ENCODE measurements around the gene CCT4. TPM values are rescaled to one million over a fixed set of nuclear protein-coding genes. Genes with fewer than 3 reads are reported as not detected.
"Not testable (repeated sequence)": the region's sequence is repeated elsewhere in the genome, so short reads cannot be mapped to it uniquely, and the experiment has no call there.

CCT4 gene
- total RNA-seq, 2 experiments from 2014 or later, result 388 to 390 TPM

- H3K4me1 Mint-ChIP-seq (ENCODE audit: low read depth), result peaks cover 3% of the 10 kb centered on the region
- ATAC-seq, result no peak
- H3K27me3 Mint-ChIP-seq, result no peaks in the 10 kb centered on the region
- H3K27ac Mint-ChIP-seq, result no peak overlapping the region
- H3K36me3 Mint-ChIP-seq (ENCODE audit: low read depth), result no peaks in the 10 kb centered on the region
- H3K4me3 Mint-ChIP-seq, result no peak overlapping the region
- H3K9me3 Mint-ChIP-seq, result no peaks in the 10 kb centered on the region
- no peak for DNase-seq
- intact Hi-C loops (cut with micrococcal nuclease), result no loop called here
- POLR2A ChIA-PET, result no interaction called here
- CTCF ChIA-PET, result interaction anchor here (1.1 kb wide), 1 partner anchor 17 kb away, joined by 3 read pairs; no protein-coding TSS in a partner anchor
- TF ChIP-seq CTCF (IDR thresholded peaks at IDR 0.05), result no peak
Measured at GRCh38 chr2:61900281-61900680, 11.8 kb upstream of the CCT4 start.

- Mint-ChIP-seq H3K4me1 (ENCODE audit: low read depth) (no peaks in the 10 kb centered on the region), H3K9me3 (no peaks in the 10 kb centered on the region), H3K4me3 (no peak overlapping the region), H3K27ac (no peak overlapping the region), H3K36me3 (ENCODE audit: low read depth) (no peaks in the 10 kb centered on the region), H3K27me3 (no peaks in the 10 kb centered on the region)
- intact Hi-C loops (cut with micrococcal nuclease), result no loop called here
- ATAC-seq (no peak), DNase-seq (peak; percentile 36)
- TF ChIP-seq CTCF (IDR thresholded peaks at IDR 0.05), result peak; percentile 20
- ChIA-PET POLR2A (interaction anchor here (0.7 to 0.8 kb wide), 2 partner anchors 12 to 25 kb away, joined by 3 to 4 read pairs; no protein-coding TSS in a partner anchor), CTCF (interaction anchor here (1.1 kb wide), 1 partner anchor 11 kb away, joined by 3 read pairs; no protein-coding TSS in a partner anchor)
Measured at GRCh38 chr2:61898810-61899209, 10.4 kb upstream of the CCT4 start.

GRCh38 chr2:61887717-61888266 lies 664 bp downstream of the CCT4 start:
- ChIA-PET POLR2A (interaction anchor here (0.5 to 3.2 kb wide), 7 partner anchors 10 to 49 kb away, joined by 3 to 14 read pairs (median 4); no protein-coding TSS in a partner anchor), CTCF (no interaction called here)
- H3K4me3 Mint-ChIP-seq, result peak overlapping the region; percentile 99
- no peak for TF ChIP-seq CTCF (IDR thresholded peaks at IDR 0.05)
- peak; percentile 21 for DNase-seq
- peak overlapping the region; percentile 99 for H3K27ac Mint-ChIP-seq
- no peaks in the 10 kb centered on the region for H3K9me3 Mint-ChIP-seq
- ATAC-seq, result no peak
- H3K36me3 Mint-ChIP-seq (ENCODE audit: low read depth), result peaks cover 37% of the 10 kb centered on the region
- peaks cover 31% of the 10 kb centered on the region for H3K4me1 Mint-ChIP-seq (ENCODE audit: low read depth)
- no peaks in the 10 kb centered on the region for H3K27me3 Mint-ChIP-seq
- intact Hi-C loops (cut with micrococcal nuclease), result no loop called here

DNA sequence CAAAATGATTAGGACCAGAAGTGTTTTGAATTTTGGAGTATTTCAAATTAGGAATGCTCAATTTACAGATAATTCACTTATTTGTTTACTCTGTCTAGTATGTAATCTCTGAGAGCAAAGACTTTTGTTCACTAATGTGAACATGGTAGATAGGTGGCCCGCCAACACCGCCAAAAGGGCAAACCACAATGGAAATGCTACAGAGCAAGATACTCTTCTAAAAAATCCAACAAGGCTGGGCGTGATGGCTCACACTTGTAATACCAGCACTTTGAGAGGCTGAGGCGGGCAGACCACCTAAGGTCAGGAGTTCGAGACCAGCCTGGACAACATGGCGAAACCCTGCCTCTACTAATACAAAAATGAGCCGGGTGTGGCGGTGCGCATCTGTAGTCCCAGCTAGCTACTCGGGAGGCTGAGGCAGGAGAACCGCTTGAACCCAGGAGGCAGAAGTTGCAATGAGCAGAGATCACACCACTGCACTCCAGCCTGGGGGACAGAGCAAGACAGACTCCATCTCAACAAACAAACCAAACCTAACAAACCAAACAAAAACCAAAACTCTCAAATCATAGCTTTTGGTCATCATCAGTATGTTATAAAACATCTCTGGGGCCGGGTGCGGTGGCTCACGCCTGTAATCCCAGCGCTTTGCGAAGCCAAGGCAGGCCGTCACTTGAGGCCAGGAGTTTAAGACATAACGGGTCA lies 2.4 kb downstream of the CCT4 start:
- DNase-seq (peak; percentile 59), ATAC-seq (no peak)
- H3K36me3 Mint-ChIP-seq (ENCODE audit: low read depth), result peaks cover 45% of the 10 kb centered on the region
- POLR2A ChIA-PET, result interaction anchor here (1.2 to 3.2 kb wide), 6 partner anchors 8 to 33 kb away, joined by 3 to 14 read pairs (median 7); partner anchors contain the start of gene FAM161A
- H3K9me3 Mint-ChIP-seq, result no peaks in the 10 kb centered on the region
- intact Hi-C loops (cut with micrococcal nuclease), result no loop called here
- H3K27ac Mint-ChIP-seq, result peak overlapping the region; percentile 99
- H3K4me1 Mint-ChIP-seq (ENCODE audit: low read depth), result peaks cover 31% of the 10 kb centered on the region
- no peak for TF ChIP-seq CTCF (IDR thresholded peaks at IDR 0.05)
- H3K4me3 Mint-ChIP-seq, result peak overlapping the region; percentile 99
- H3K27me3 Mint-ChIP-seq, result no peaks in the 10 kb centered on the region
- CTCF ChIA-PET, result interaction anchor here (1.2 kb wide), 1 partner anchor 11 kb away, joined by 4 read pairs; no protein-coding TSS in a partner anchor

GRCh38 chr2:61882850-61883249 lies 5.6 kb downstream of the CCT4 start:
- no peak for ATAC-seq
- Mint-ChIP-seq H3K9me3 (no peaks in the 10 kb centered on the region), H3K27ac (no peak overlapping the region), H3K4me3 (no peak overlapping the region), H3K36me3 (ENCODE audit: low read depth) (peaks cover 58% of the 10 kb centered on the region), H3K27me3 (no peaks in the 10 kb centered on the region), H3K4me1 (ENCODE audit: low read depth) (peaks cover 31% of the 10 kb centered on the region)
- intact Hi-C loops (cut with micrococcal nuclease), result no loop called here
- ChIA-PET POLR2A (interaction anchor here (0.8 kb wide), 1 partner anchor 29 kb away, joined by 3 read pairs; the partner anchor contains the start of gene FAM161A), CTCF (no interaction called here)
- DNase-seq, result no peak
- no peak for TF ChIP-seq CTCF (IDR thresholded peaks at IDR 0.05)

DNA sequence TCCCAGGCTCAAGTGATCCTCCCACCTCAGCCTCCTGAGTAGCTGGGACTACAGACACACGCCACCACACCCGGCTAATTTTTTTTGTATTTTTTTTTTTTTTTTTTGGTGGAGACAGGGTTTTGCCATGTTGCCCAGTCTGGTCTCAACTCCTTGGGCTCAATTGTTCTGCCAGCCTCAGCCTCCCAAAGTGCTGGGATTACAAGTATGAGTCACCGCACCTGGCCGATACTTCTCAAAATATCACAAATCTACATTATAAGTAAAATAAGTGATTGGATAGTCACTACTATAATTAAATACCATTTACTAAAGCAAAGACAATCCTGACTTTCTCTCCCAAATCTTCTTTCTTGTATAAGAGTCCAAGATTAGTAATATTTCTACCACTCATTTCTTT lies 9.1 kb downstream of the CCT4 start:
- H3K27me3 Mint-ChIP-seq; H3K4me1 Mint-ChIP-seq (ENCODE audit: low read depth); H3K4me3 Mint-ChIP-seq; H3K9me3 Mint-ChIP-seq; DNase-seq; CTCF ChIA-PET; ATAC-seq; intact Hi-C loops (cut with micrococcal nuclease): not testable (repeated sequence)
- Mint-ChIP-seq H3K36me3 (ENCODE audit: low read depth) (peaks cover 55% of the 10 kb centered on the region), H3K27ac (peak overlapping the region; percentile 3)
- POLR2A ChIA-PET, result interaction anchor here (2.1 kb wide), 1 partner anchor 12 kb away, joined by 7 read pairs; no protein-coding TSS in a partner anchor

Data from activated CD8-positive, alpha-beta T cell treated with anti-CD3 and anti-CD28 coated beads for 36 hours (primary cell).